HepG2 (cell line): ENCODE data around the gene SLC25A28. TPM values are rescaled to one million over a fixed set of nuclear protein-coding genes. Genes with fewer than 3 reads are reported as not detected.

Experiments used
- ASH2L ChIP-seq: fragments of 300-600, 200-600 bp; sonication (generic); IDR thresholded peaks from 2 replicates; pipeline ENCODE4 v1.7.0; 2017; ENCODE audit warnings: low read depth, mild to moderate bottlenecking, moderate library complexity, mixed read lengths, low read length; ENCODE audit not compliant: insufficient read length
- CHCHD3 ChIP-seq: sonication (generic); formaldehyde crosslinking; IDR thresholded peaks from 2 replicates; pipeline ENCODE4 v1.8.0; 2022; ENCODE audit warnings: mild to moderate bottlenecking, missing genetic modification reagents, moderate library complexity
- DR1 ChIP-seq: sonication (generic); formaldehyde crosslinking; IDR thresholded peaks from 2 replicates; pipeline ENCODE4 v1.8.0; 2021; ENCODE audit warnings: mild to moderate bottlenecking, missing genetic modification reagents, inconsistent platforms
- FLYWCH1 ChIP-seq: sonication (generic); formaldehyde crosslinking; IDR thresholded peaks from 2 replicates; pipeline ENCODE4 v1.8.1; 2023; ENCODE audit warnings: mild to moderate bottlenecking, missing genetic modification reagents
- HNF4A ChIP-seq: sonication (generic); formaldehyde crosslinking; IDR thresholded peaks from 2 replicates; pipeline ENCODE4 v1.4.0; 2020; ENCODE audit warnings: missing genetic modification reagents
- KAT2B ChIP-seq: fragments of 150-350 bp; IDR thresholded peaks from 2 replicates; pipeline ENCODE4 v1.6.1; 2014; ENCODE audit warnings: low read depth, low read length, borderline replicate concordance
- KDM5A ChIP-seq: fragments of 200-600 bp; sonication (generic); IDR thresholded peaks from 2 replicates; pipeline ENCODE4 v1.7.0; 2018; ENCODE audit warnings: antibody characterized with exemption, mild to moderate bottlenecking, low read length, borderline replicate concordance
- SAFB2 ChIP-seq: sonication (generic); formaldehyde crosslinking; IDR thresholded peaks from 2 replicates; pipeline ENCODE4 v1.5.1; 2020; ENCODE audit warnings: missing genetic modification reagents, low read depth, mild to moderate bottlenecking, borderline replicate concordance
- TFE3 ChIP-seq: IDR thresholded peaks from 2 replicates; pipeline ENCODE4 v1.6.1; 2016
- TOE1 ChIP-seq: sonication (generic); formaldehyde crosslinking; IDR thresholded peaks from 2 replicates; pipeline ENCODE4 v1.4.0; 2020; ENCODE audit warnings: mild to moderate bottlenecking, missing genetic modification reagents
- TRIM24 ChIP-seq: sonication (generic); formaldehyde crosslinking; IDR thresholded peaks from 2 replicates; pipeline ENCODE4 v1.8.0; 2022; ENCODE audit warnings: mild to moderate bottlenecking, missing genetic modification reagents
- ZNF101 ChIP-seq: sonication (generic); formaldehyde crosslinking; IDR thresholded peaks from 2 replicates; pipeline ENCODE4 v1.4.0; 2020; ENCODE audit warnings: mild to moderate bottlenecking, low read depth, missing genetic modification reagents, borderline replicate concordance
- ZNF138 ChIP-seq: sonication (generic); formaldehyde crosslinking; IDR thresholded peaks from 2 replicates; pipeline ENCODE4 v1.5.0; 2020; ENCODE audit warnings: mild to moderate bottlenecking, low read depth, missing genetic modification reagents
- ZNF407 ChIP-seq: sonication (generic); formaldehyde crosslinking; IDR thresholded peaks from one replicate; pipeline ENCODE4 v1.5.1; 2020; ENCODE audit warnings: mild to moderate bottlenecking, missing genetic modification reagents; ENCODE audit errors: not compliant biosample characterization
- ZNF513 ChIP-seq: sonication (generic); formaldehyde crosslinking; conservative IDR thresholded peaks from 2 replicates; pipeline ENCODE4 v1.5.0; 2020; ENCODE audit warnings: missing genetic modification reagents
- ZNF629 ChIP-seq: sonication (generic); formaldehyde crosslinking; conservative IDR thresholded peaks from 2 replicates; pipeline ENCODE4 v1.5.0; 2020; ENCODE audit warnings: missing genetic modification reagents
- ZNF749 ChIP-seq: sonication (generic); formaldehyde crosslinking; IDR thresholded peaks from 2 replicates; pipeline ENCODE4 v1.8.0; 2022; ENCODE audit warnings: mild to moderate bottlenecking, missing genetic modification reagents, moderate library complexity, borderline replicate concordance
- ZZZ3 ChIP-seq: sonication (generic); formaldehyde crosslinking; IDR thresholded peaks from 2 replicates; pipeline ENCODE4 v1.4.0; 2020; ENCODE audit warnings: missing genetic modification reagents, mild to moderate bottlenecking, borderline replicate concordance
- polyA plus RNA-seq, 8 experiments: library from polyadenylated mRNA; depleted of rRNA in 3 of 8; stranded (reverse) in 7 of 8; unstranded in 1 of 8; fragments of >200 nt; fragmentation: Illumina TruSeq in 4 of 8; extraction: Trizol in 4 of 8; gene quantifications; 2 replicates each; pipeline versions ENCODE4 v1.2.1 to v1.2.3, GENCODE V29; 2011 to 2016; ENCODE audit warnings: low read depth in 4 of 8, missing spikeins in 1 of 8, mixed read lengths in 1 of 8; ENCODE audit not compliant: insufficient read depth in 1 of 8
- total RNA-seq, 5 experiments: library from RNA; depleted of rRNA; stranded (reverse); fragments of >200 nt; fragmentation: Illumina TruSeq; extraction: Trizol; gene quantifications; 2 replicates each; pipeline ENCODE4 v1.2.3, GENCODE V29; 2016; ENCODE audit warnings: low read depth in 1 of 5

The SLC25A28 gene
- total and polyA plus RNA-seq, 2 of the 13 experiments (the other 11 are each of a cell fraction or from before 2014, with no cell fraction given) = 15.2 to 41.0 TPM

- no peak for TF ChIP-seq TFE3
- TF ChIP-seq ZNF101 = no peak
- peak; percentile 29; the same call in 1 of the 2 replicates for TF ChIP-seq KDM5A
- peak; percentile 66 for TF ChIP-seq ZNF407 (CRISPR knock-in tag)
- peak; percentile 80 for TF ChIP-seq ASH2L
- TF ChIP-seq ZNF138 (CRISPR knock-in tag) = peak; percentile 53; the same call in 1 of the 2 replicates
- peak; percentile 81 for TF ChIP-seq DR1 (CRISPR knock-in tag)
- no peak for TF ChIP-seq TOE1 (CRISPR knock-in tag)
- no peak for TF ChIP-seq CHCHD3
- no peak for TF ChIP-seq TRIM24 (CRISPR knock-in tag)
- peak; percentile 20; the same call in 1 of the 2 replicates for TF ChIP-seq ZZZ3 (CRISPR knock-in tag)
- no peak for TF ChIP-seq ZNF513
- no peak; the same call in 1 of the 2 replicates for TF ChIP-seq ZNF749 (CRISPR knock-in tag)
- TF ChIP-seq HNF4A (CRISPR knock-in tag) = peak; percentile 10; the same call in 1 of the 2 replicates
- TF ChIP-seq FLYWCH1 (CRISPR knock-in tag) = no peak; the same call in 1 of the 2 replicates
- peak; percentile 63; the same call in 1 of the 2 replicates for TF ChIP-seq SAFB2 (CRISPR knock-in tag)
- TF ChIP-seq KAT2B = no peak
- 0 out of 2 replicates have a peak, but pooled peaks have one; percentile 35 for TF ChIP-seq ZNF629 (CRISPR knock-in tag)
These were observed 643 bp upstream of the SLC25A28 start (continued) for GRCh38 chr10:99620711-99621453.
